GM12878 (cell line): Measurements from ENCODE around the gene SHISA7. TPM values are rescaled to one million over a fixed set of nuclear protein-coding genes. Genes with fewer than 3 reads are reported as not detected.

Experiments used
- ATAC-seq: fragments of 200-7000 bp; cut with Tn5 transposase; 3 replicates; pipeline ENCODE4 v1.9.1; 2020; ENCODE audit warnings: mild to moderate bottlenecking, moderate library complexity
- BruUV-seq: library from RNA; stranded (reverse); fragments of 400-500 nt; replicated peaks from 2 replicates; lab custom pipeline; 2021; lab: Mats Ljungman, UMichigan
- CTCF ChIA-PET: fragments of 300-600 bp; sonication (Branson Sonifier 250); formaldehyde crosslinking; extraction: SDS; loops from one replicate; lab custom pipeline; 2021; ENCODE audit warnings: inconsistent platforms; lab: Yijun Ruan, JAX
- POLR2A ChIA-PET: fragments of 350-600 bp; formaldehyde crosslinking; extraction: SDS; loops from one replicate; lab custom pipeline; 2021; ENCODE audit warnings: inconsistent platforms; lab: Charles Lee
- RAD21 ChIA-PET: fragments of 300-600 bp; sonication (Branson Sonifier 250); formaldehyde crosslinking; loops from one replicate; lab custom pipeline; 2023; ENCODE audit warnings: antibody characterized with exemption; ENCODE audit not compliant: unreplicated experiment; lab: Charles Lee
- SMC1A ChIA-PET: fragments of 300-600 bp; sonication (Branson Sonifier 250); formaldehyde crosslinking; loops from one replicate; lab custom pipeline; 2023; ENCODE audit not compliant: unreplicated experiment, uncharacterized antibody; lab: Charles Lee
- DNase-seq: peaks from one replicate; pipeline ENCODE4 v3.0.0-alpha.2; 2011; ENCODE audit warnings: low read depth, low spot score
- FAIRE-seq: peaks from 3 replicates; lab custom pipeline; 2011; peaks lifted over from hg19 to GRCh38; lab: Jason Lieb, UNC
- H2AFZ ChIP-seq: 2 replicates; pipeline ENCODE4 v1.6.0; 2011; ENCODE audit warnings: low read depth, low read length, control low read depth; ENCODE audit not compliant: control insufficient read depth
- H3K27ac ChIP-seq: 2 replicates; pipeline ENCODE4 v1.5.1; 2011; ENCODE audit warnings: control low read depth; ENCODE audit not compliant: control insufficient read depth, insufficient read depth
- H3K27me3 ChIP-seq, 2 experiments: replicated peaks in 1 of 2; 2 replicates each; pipeline versions ENCODE4 v1.6.0 to v1.6.1; 2011; ENCODE audit warnings: low read length in 1 of 2; ENCODE audit not compliant: control insufficient read depth in 2 of 2, insufficient read depth in 2 of 2
- H3K36me3 ChIP-seq, 2 experiments: 2 replicates each; pipeline ENCODE4 v1.5.1; 2011; ENCODE audit warnings: low read length in 1 of 2; ENCODE audit not compliant: control insufficient read depth in 2 of 2, insufficient read depth in 2 of 2
- H3K4me1 ChIP-seq: 2 replicates; pipeline ENCODE4 v1.6.1; 2011; ENCODE audit warnings: mild to moderate bottlenecking, low read length, moderate library complexity, mixed read lengths; ENCODE audit not compliant: control insufficient read depth, insufficient read depth
- H3K4me2 ChIP-seq: 2 replicates; pipeline ENCODE4 v1.6.0; 2011; ENCODE audit warnings: control low read depth; ENCODE audit not compliant: control insufficient read depth, insufficient read depth
- H3K4me3 ChIP-seq: fragments of 200-600 bp; sonication (generic); 2 replicates; pipeline ENCODE4 v1.5.1; 2016
- H3K79me2 ChIP-seq: 2 replicates; pipeline ENCODE4 v1.6.0; 2011; ENCODE audit warnings: low read length; ENCODE audit not compliant: control insufficient read depth, insufficient read depth
- H3K9ac ChIP-seq: 2 replicates; pipeline ENCODE4 v1.8.0; 2011; ENCODE audit warnings: low read length, control low read depth, mixed read lengths; ENCODE audit not compliant: control insufficient read depth, insufficient read depth
- H3K9me3 ChIP-seq: replicated peaks from 3 replicates; pipeline ENCODE4 v1.5.1; 2011; ENCODE audit warnings: mild to moderate bottlenecking, low read length; ENCODE audit not compliant: control insufficient read depth, insufficient read depth
- H4K20me1 ChIP-seq: 2 replicates; pipeline ENCODE4 v1.6.0; 2011; ENCODE audit not compliant: control insufficient read depth, insufficient read depth
- CBFB ChIP-seq: IDR thresholded peaks from 2 replicates; pipeline ENCODE4 v1.6.1; 2016; ENCODE audit warnings: antibody characterized with exemption, low read depth
- FOXM1 ChIP-seq: IDR thresholded peaks from 2 replicates; pipeline ENCODE4 v1.6.1; 2012; ENCODE audit warnings: low read depth, mild to moderate bottlenecking, inconsistent platforms, low read length, moderate library complexity
- HCFC1 ChIP-seq: fragments of 150-350 bp; IDR thresholded peaks from 2 replicates; pipeline ENCODE4 v1.6.1; 2014; ENCODE audit warnings: low read length
- MTA2 ChIP-seq: fragments of 450-650 bp; IDR thresholded peaks from 2 replicates; pipeline ENCODE4 v1.6.1; 2016; ENCODE audit warnings: low read depth, mild to moderate bottlenecking, moderate library complexity
- MYC ChIP-seq: IDR thresholded peaks from 2 replicates; pipeline ENCODE4 v1.6.1; 2011; ENCODE audit warnings: mild to moderate bottlenecking, low read length, moderate library complexity, inconsistent platforms; ENCODE audit not compliant: insufficient read depth, insufficient replicate concordance, insufficient read length, severe bottlenecking
- POLR2AphosphoS5 ChIP-seq: IDR thresholded peaks from 2 replicates; pipeline ENCODE4 v1.6.1; 2011; ENCODE audit warnings: mild to moderate bottlenecking, low read length, inconsistent platforms
- SIN3A ChIP-seq: IDR thresholded peaks from 2 replicates; pipeline ENCODE4 v1.6.1; 2012; ENCODE audit warnings: low read depth, low read length, improper control_type of control experiment
- SMAD1 ChIP-seq: fragments of 450-650 bp; IDR thresholded peaks from 2 replicates; pipeline ENCODE4 v1.6.1; 2018; ENCODE audit warnings: mild to moderate bottlenecking, low read depth; ENCODE audit not compliant: partially characterized antibody
- STAT1 ChIP-seq: fragments of 450-650 bp; conservative IDR thresholded peaks from 2 replicates; pipeline ENCODE4 v1.6.1; 2014; ENCODE audit warnings: antibody characterized with exemption, mild to moderate bottlenecking
- SUZ12 ChIP-seq: fragments of 200-600 bp; sonication (generic); IDR thresholded peaks from one replicate; pipeline ENCODE4 v1.6.1; 2018; ENCODE audit warnings: antibody characterized with exemption, mild to moderate bottlenecking; ENCODE audit not compliant: unreplicated experiment
- TCF7 ChIP-seq: IDR thresholded peaks from 2 replicates; pipeline ENCODE4 v1.6.1; 2014; ENCODE audit warnings: antibody characterized with exemption, borderline replicate concordance
- ZZZ3 ChIP-seq: IDR thresholded peaks from 2 replicates; pipeline ENCODE4 v1.6.1; 2011; ENCODE audit warnings: low read depth; ENCODE audit not compliant: control insufficient read depth, insufficient read length
- WGBS: methylation state at CpG from one replicate; pipeline ENCODE4 v1.1.6; 2016; ENCODE audit warnings: low lambda C conversion rate; ENCODE audit not compliant: insufficient replicate concordance, insufficient coverage; ENCODE audit errors: missing lambda C conversion rate; 5-methylcytosine and 5-hydroxymethylcytosine counted together
- in situ Hi-C: fragments of 300-500 bp; cut with MboI; formaldehyde crosslinking; loops from 9 replicates; pipeline ENCODE4 v1.14.3; 2018; ENCODE audit warnings: mixed read lengths
- intact Hi-C: fragments of 100-400 bp; cut with micrococcal nuclease; formaldehyde crosslinking; loops from one replicate; pipeline ENCODE4 v1.14.2; 2022; ENCODE audit not compliant: unreplicated experiment
- polyA plus RNA-seq, 11 experiments: library from polyadenylated mRNA; depleted of rRNA in 4 of 11; unstranded in 6 of 11; stranded (reverse) in 5 of 11; fragments of >200 nt; fragmentation: Nextera tagmentation in 4 of 11; fragmentation: Illumina TruSeq in 1 of 11; extraction: Ambion mirVana in 4 of 11; extraction: Trizol in 1 of 11; gene quantifications; 1 replicate in 1 of 11; 2 replicates in 10 of 11; pipeline versions ENCODE4 v1.2.1 to v1.2.3, GENCODE V29; 2011 to 2016; ENCODE audit warnings: inconsistent platforms in 2 of 11, missing spikeins in 2 of 11, low read depth in 1 of 11
- total RNA-seq, 4 experiments: library from RNA; depleted of rRNA in 3 of 4; stranded (reverse); fragments of >200 nt in 3 of 4; fragmentation: Illumina TruSeq in 1 of 4; extraction: Trizol in 1 of 4; gene quantifications; 2 replicates each; pipeline versions ENCODE4 v1.2.1 to v1.2.3, GENCODE V29; 2013 to 2021
- TF ChIP-seq, protein P1 (sequence below): fragments of 450-650 bp; IDR thresholded peaks from 2 replicates; pipeline ENCODE4 v1.6.1; 2016; ENCODE audit warnings: mild to moderate bottlenecking, moderate library complexity, borderline replicate concordance
- TF ChIP-seq, protein P2 (sequence below): fragments of 450-650 bp; formaldehyde crosslinking; IDR thresholded peaks from 2 replicates; pipeline ENCODE4 v1.5.0; 2022; ENCODE audit warnings: mild to moderate bottlenecking, missing genetic modification characterization
- TF ChIP-seq, protein P3 (sequence below): IDR thresholded peaks from 2 replicates; pipeline ENCODE4 v1.6.1; 2011; ENCODE audit warnings: borderline replicate concordance, low read depth, mild to moderate bottlenecking, moderate library complexity, low read length; ENCODE audit not compliant: insufficient read depth, poor library complexity, severe bottlenecking

SHISA7 gene
- total and polyA plus RNA-seq, 10 of the 15 experiments (the other 5 are each of a cell fraction or from before 2014, with no cell fraction given): 0.03 TPM; not detected in 9

DNA sequence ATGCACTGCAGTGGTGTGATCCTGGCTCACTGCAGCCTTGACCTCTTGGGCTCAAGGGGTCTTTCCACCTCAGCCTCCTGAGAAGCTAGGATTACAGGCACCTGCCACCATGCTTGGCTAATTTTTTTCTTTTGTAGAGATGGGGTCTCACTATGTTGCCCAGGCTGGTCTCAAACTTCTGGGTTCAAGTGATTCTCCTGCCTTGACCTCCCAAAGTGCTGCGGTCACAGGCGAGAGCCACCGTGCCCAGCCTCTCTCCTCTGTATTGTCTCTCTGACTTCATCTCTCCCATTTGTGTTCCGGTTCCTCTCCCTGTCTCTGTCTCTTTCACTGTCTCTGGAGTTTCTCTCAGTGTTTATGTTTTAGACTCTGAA is 23.1 kb upstream of the SHISA7 start:
- 55% methylated on average over 4 of the region's 4 CpGs for WGBS
- TF ChIP-seq, protein P1, sequence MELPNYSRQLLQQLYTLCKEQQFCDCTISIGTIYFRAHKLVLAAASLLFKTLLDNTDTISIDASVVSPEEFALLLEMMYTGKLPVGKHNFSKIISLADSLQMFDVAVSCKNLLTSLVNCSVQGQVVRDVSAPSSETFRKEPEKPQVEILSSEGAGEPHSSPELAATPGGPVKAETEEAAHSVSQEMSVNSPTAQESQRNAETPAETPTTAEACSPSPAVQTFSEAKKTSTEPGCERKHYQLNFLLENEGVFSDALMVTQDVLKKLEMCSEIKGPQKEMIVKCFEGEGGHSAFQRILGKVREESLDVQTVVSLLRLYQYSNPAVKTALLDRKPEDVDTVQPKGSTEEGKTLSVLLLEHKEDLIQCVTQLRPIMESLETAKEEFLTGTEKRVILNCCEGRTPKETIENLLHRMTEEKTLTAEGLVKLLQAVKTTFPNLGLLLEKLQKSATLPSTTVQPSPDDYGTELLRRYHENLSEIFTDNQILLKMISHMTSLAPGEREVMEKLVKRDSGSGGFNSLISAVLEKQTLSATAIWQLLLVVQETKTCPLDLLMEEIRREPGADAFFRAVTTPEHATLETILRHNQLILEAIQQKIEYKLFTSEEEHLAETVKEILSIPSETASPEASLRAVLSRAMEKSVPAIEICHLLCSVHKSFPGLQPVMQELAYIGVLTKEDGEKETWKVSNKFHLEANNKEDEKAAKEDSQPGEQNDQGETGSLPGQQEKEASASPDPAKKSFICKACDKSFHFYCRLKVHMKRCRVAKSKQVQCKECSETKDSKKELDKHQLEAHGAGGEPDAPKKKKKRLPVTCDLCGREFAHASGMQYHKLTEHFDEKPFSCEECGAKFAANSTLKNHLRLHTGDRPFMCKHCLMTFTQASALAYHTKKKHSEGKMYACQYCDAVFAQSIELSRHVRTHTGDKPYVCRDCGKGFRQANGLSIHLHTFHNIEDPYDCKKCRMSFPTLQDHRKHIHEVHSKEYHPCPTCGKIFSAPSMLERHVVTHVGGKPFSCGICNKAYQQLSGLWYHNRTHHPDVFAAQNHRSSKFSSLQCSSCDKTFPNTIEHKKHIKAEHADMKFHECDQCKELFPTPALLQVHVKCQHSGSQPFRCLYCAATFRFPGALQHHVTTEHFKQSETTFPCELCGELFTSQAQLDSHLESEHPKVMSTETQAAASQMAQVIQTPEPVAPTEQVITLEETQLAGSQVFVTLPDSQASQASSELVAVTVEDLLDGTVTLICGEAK: no peak
- TF ChIP-seq POLR2AphosphoS5 (no peak), FOXM1 (no peak), SMAD1 (no peak), TCF7 (no peak), STAT1 (no peak), MYC (no peak), SIN3A (no peak), CBFB (no peak), SUZ12 (no peak), ZZZ3 (no peak), HCFC1 (no peak), MTA2 (no peak)
- TF ChIP-seq, protein P2, sequence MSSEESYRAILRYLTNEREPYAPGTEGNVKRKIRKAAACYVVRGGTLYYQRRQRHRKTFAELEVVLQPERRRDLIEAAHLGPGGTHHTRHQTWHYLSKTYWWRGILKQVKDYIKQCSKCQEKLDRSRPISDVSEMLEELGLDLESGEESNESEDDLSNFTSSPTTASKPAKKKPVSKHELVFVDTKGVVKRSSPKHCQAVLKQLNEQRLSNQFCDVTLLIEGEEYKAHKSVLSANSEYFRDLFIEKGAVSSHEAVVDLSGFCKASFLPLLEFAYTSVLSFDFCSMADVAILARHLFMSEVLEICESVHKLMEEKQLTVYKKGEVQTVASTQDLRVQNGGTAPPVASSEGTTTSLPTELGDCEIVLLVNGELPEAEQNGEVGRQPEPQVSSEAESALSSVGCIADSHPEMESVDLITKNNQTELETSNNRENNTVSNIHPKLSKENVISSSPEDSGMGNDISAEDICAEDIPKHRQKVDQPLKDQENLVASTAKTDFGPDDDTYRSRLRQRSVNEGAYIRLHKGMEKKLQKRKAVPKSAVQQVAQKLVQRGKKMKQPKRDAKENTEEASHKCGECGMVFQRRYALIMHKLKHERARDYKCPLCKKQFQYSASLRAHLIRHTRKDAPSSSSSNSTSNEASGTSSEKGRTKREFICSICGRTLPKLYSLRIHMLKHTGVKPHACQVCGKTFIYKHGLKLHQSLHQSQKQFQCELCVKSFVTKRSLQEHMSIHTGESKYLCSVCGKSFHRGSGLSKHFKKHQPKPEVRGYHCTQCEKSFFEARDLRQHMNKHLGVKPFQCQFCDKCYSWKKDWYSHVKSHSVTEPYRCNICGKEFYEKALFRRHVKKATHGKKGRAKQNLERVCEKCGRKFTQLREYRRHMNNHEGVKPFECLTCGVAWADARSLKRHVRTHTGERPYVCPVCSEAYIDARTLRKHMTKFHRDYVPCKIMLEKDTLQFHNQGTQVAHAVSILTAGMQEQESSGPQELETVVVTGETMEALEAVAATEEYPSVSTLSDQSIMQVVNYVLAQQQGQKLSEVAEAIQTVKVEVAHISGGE (CRISPR knock-in tag): no peak
- TF ChIP-seq, protein P3, sequence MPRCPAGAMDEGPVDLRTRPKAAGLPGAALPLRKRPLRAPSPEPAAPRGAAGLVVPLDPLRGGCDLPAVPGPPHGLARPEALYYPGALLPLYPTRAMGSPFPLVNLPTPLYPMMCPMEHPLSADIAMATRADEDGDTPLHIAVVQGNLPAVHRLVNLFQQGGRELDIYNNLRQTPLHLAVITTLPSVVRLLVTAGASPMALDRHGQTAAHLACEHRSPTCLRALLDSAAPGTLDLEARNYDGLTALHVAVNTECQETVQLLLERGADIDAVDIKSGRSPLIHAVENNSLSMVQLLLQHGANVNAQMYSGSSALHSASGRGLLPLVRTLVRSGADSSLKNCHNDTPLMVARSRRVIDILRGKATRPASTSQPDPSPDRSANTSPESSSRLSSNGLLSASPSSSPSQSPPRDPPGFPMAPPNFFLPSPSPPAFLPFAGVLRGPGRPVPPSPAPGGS: no peak
- H3K27ac ChIP-seq: no peak overlapping the region
- H2AFZ ChIP-seq: no peak overlapping the region
- ChIA-PET CTCF (interaction anchor here (0.6 to 4.8 kb wide), 8 partner anchors 10 to 684 kb away, joined by 3 to 88 read pairs (median 6); partner anchors contain the start of genes TMEM238 and ZNF628), RAD21 (interaction anchor here (1.6 to 2.8 kb wide), 3 partner anchors 10 to 166 kb away, joined by 13 to 34 read pairs (median 17); partner anchors contain the start of gene ZNF628), SMC1A (interaction anchor here (1.6 to 2.3 kb wide), 3 partner anchors 11 to 165 kb away, joined by 6 to 19 read pairs (median 8); partner anchors contain the start of gene ZNF628), POLR2A (interaction anchor here (2.6 kb wide), 1 partner anchor 10 kb away, joined by 8 read pairs; the partner anchor contains the start of gene ZNF628)
- H3K27me3 ChIP-seq: no peaks in the 10 kb centered on the region
- no peak overlapping the region for H3K9ac ChIP-seq
- H3K4me1 ChIP-seq: no peaks in the 10 kb centered on the region
- H4K20me1 ChIP-seq: no peaks in the 10 kb centered on the region
- DNase-seq (no peak), ATAC-seq (no peak), FAIRE-seq (no peak)
- H3K79me2 ChIP-seq: peaks cover 2% of the 10 kb centered on the region
- no peaks in the 10 kb centered on the region for H3K9me3 ChIP-seq
- H3K4me2 ChIP-seq: no peak overlapping the region
- no TSS peak for BruUV-seq
- in situ Hi-C loops (no loop called here), intact Hi-C loops (loop anchor here (5.0 kb wide), 1 partner anchor 166 kb away; no protein-coding TSS in a partner anchor)
- H3K4me3 ChIP-seq: no peak overlapping the region
- H3K36me3 ChIP-seq: no peaks in the 10 kb centered on the region
